HepG2 (cell line): ENCODE data around the gene C14orf132. TPM values are rescaled to one million over a fixed set of nuclear protein-coding genes. Genes with fewer than 3 reads are reported as not detected.

Experiments used
- EZH2 ChIP-seq: conservative IDR thresholded peaks from 2 replicates; pipeline ENCODE4 v1.6.1; 2012; ENCODE audit warnings: mild to moderate bottlenecking, low read depth, low read length, moderate library complexity
- PHF8 ChIP-seq: sonication (generic); formaldehyde crosslinking; IDR thresholded peaks from 2 replicates; pipeline ENCODE4 v1.5.0; 2020; ENCODE audit warnings: missing genetic modification reagents
- ZFP36L2 ChIP-seq: sonication (generic); formaldehyde crosslinking; IDR thresholded peaks from 2 replicates; pipeline ENCODE4 v1.4.0; 2020; ENCODE audit warnings: missing genetic modification reagents
- ZNF160 ChIP-seq: sonication (generic); formaldehyde crosslinking; IDR thresholded peaks from 2 replicates; pipeline ENCODE4 v1.8.0; 2022; ENCODE audit warnings: mild to moderate bottlenecking, inconsistent platforms, missing genetic modification reagents
- ZNF747 ChIP-seq: sonication (generic); formaldehyde crosslinking; IDR thresholded peaks from 2 replicates; pipeline ENCODE4 v1.8.1; 2023; ENCODE audit warnings: missing genetic modification reagents, mild to moderate bottlenecking, borderline replicate concordance
- polyA plus RNA-seq, 8 experiments: library from polyadenylated mRNA; depleted of rRNA in 3 of 8; stranded (reverse) in 7 of 8; unstranded in 1 of 8; fragments of >200 nt; fragmentation: Illumina TruSeq in 4 of 8; extraction: Trizol in 4 of 8; gene quantifications; 2 replicates each; pipeline versions ENCODE4 v1.2.1 to v1.2.3, GENCODE V29; 2011 to 2016; ENCODE audit warnings: low read depth in 4 of 8, missing spikeins in 1 of 8, mixed read lengths in 1 of 8; ENCODE audit not compliant: insufficient read depth in 1 of 8
- total RNA-seq, 5 experiments: library from RNA; depleted of rRNA; stranded (reverse); fragments of >200 nt; fragmentation: Illumina TruSeq; extraction: Trizol; gene quantifications; 2 replicates each; pipeline ENCODE4 v1.2.3, GENCODE V29; 2016; ENCODE audit warnings: low read depth in 1 of 5
- TF ChIP-seq, protein P1 (sequence below), 2 experiments: sonication (generic) in 1 of 2; formaldehyde crosslinking in 1 of 2; IDR thresholded peaks; 2 replicates each; pipeline versions ENCODE4 v1.6.1 to v1.9.0; 2014 to 2022; ENCODE audit warnings: antibody characterized with exemption in 1 of 2, borderline replicate concordance in 1 of 2, inconsistent platforms in 1 of 2, low read depth in 1 of 2, missing genetic modification reagents in 1 of 2
- TF ChIP-seq, protein P2 (sequence below): IDR thresholded peaks from 2 replicates; pipeline ENCODE4 v1.6.1; 2016; ENCODE audit warnings: mild to moderate bottlenecking
- TF ChIP-seq, protein P3 (sequence below): sonication (generic); formaldehyde crosslinking; IDR thresholded peaks from 2 replicates; pipeline ENCODE4 v1.4.0; 2020; ENCODE audit warnings: missing genetic modification reagents

Gene C14orf132
- total and polyA plus RNA-seq, 2 of the 13 experiments (the other 11 are each of a cell fraction or from before 2014, with no cell fraction given), result 0.13 to 0.15 TPM

DNA sequence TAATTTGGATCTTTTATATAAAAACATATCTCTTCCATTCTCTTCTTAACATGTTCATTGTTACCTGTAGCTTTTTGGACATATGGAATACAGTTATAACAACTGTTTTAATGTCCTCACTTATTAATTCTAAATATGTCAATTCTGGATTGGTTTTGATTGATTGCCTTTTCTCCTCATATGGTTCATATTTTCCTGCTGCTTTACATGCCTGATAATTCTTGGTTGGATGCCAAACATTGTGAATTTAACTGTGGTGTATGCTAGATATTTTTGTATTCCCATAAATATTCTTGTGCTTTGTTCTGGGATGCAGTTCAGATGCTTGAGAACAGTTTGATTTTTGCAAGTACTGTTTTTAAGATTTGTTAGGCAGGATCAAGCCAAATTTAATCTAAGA lies 10.8 kb downstream of the C14orf132 start (continued):
- TF ChIP-seq, protein P1, sequence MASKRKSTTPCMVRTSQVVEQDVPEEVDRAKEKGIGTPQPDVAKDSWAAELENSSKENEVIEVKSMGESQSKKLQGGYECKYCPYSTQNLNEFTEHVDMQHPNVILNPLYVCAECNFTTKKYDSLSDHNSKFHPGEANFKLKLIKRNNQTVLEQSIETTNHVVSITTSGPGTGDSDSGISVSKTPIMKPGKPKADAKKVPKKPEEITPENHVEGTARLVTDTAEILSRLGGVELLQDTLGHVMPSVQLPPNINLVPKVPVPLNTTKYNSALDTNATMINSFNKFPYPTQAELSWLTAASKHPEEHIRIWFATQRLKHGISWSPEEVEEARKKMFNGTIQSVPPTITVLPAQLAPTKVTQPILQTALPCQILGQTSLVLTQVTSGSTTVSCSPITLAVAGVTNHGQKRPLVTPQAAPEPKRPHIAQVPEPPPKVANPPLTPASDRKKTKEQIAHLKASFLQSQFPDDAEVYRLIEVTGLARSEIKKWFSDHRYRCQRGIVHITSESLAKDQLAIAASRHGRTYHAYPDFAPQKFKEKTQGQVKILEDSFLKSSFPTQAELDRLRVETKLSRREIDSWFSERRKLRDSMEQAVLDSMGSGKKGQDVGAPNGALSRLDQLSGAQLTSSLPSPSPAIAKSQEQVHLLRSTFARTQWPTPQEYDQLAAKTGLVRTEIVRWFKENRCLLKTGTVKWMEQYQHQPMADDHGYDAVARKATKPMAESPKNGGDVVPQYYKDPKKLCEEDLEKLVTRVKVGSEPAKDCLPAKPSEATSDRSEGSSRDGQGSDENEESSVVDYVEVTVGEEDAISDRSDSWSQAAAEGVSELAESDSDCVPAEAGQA (IDR thresholded peaks at IDR 0.05; ENCODE audit: low read depth), result no peak
- TF ChIP-seq, protein P1 (CRISPR knock-in tag; IDR thresholded peaks at IDR 0.05; ENCODE audit: borderline replicate concordance), result no peak
- TF ChIP-seq ZNF747 (CRISPR knock-in tag) (no peak), ZNF160 (CRISPR knock-in tag) (no peak), ZFP36L2 (CRISPR knock-in tag) (no peak), PHF8 (no peak), EZH2 (no peak)
- TF ChIP-seq, protein P2, sequence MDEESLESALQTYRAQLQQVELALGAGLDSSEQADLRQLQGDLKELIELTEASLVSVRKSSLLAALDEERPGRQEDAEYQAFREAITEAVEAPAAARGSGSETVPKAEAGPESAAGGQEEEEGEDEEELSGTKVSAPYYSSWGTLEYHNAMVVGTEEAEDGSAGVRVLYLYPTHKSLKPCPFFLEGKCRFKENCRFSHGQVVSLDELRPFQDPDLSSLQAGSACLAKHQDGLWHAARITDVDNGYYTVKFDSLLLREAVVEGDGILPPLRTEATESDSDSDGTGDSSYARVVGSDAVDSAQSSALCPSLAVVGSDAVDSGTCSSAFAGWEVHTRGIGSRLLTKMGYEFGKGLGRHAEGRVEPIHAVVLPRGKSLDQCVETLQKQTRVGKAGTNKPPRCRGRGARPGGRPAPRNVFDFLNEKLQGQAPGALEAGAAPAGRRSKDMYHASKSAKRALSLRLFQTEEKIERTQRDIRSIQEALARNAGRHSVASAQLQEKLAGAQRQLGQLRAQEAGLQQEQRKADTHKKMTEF, result no peak
- TF ChIP-seq, protein P3, sequence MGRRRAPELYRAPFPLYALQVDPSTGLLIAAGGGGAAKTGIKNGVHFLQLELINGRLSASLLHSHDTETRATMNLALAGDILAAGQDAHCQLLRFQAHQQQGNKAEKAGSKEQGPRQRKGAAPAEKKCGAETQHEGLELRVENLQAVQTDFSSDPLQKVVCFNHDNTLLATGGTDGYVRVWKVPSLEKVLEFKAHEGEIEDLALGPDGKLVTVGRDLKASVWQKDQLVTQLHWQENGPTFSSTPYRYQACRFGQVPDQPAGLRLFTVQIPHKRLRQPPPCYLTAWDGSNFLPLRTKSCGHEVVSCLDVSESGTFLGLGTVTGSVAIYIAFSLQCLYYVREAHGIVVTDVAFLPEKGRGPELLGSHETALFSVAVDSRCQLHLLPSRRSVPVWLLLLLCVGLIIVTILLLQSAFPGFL (CRISPR knock-in tag), result no peak
- TF ChIP-seq, all 625 proteins: peak for 0
